GM11168 (cell line): ENCODE data around the gene KEAP1.
"Not testable (repeated sequence)": the region's sequence is repeated elsewhere in the genome, so short reads cannot be mapped to it uniquely, and the experiment has no call there.

Source experiments
- in situ Hi-C: fragments of 300-500 bp; cut with MboI; formaldehyde crosslinking; loops from one replicate; pipeline ENCODE4 v1.12.0; 2022; ENCODE audit warnings: low sequenced_read_pairs; ENCODE audit not compliant: unreplicated experiment

Gene KEAP1

GRCh38 chr19:10503002-10503789 lies at the start of gene KEAP1:
Gene KEAP1 (minus strand): TSS chr19:10503356. CDS start chr19:10500033, 3,323 bp downstream.
- in situ Hi-C loops: no loop called here

GRCh38 chr19:10552510-10553053 lies 49.4 kb upstream of the KEAP1 start:
- in situ Hi-C loops: no loop called here

GRCh38 chr19:10551698-10552301 lies 48.6 kb upstream of the KEAP1 start:
- in situ Hi-C loops: no loop called here

GRCh38 chr19:10551006-10551405 lies 47.9 kb upstream of the KEAP1 start:
- in situ Hi-C loops: not testable (repeated sequence)

GRCh38 chr19:10550336-10550735 lies 47.2 kb upstream of the KEAP1 start:
- in situ Hi-C loops: no loop called here

GRCh38 chr19:10549733-10550132 lies 46.6 kb upstream of the KEAP1 start:
- in situ Hi-C loops: no loop called here

- in situ Hi-C loops: no loop called here
These were observed 45.7 kb upstream of the KEAP1 start for GRCh38 chr19:10548746-10549276.

GRCh38 chr19:10546817-10547216 lies 43.7 kb upstream of the KEAP1 start:
- in situ Hi-C loops: no loop called here

- in situ Hi-C loops: no loop called here
These were observed 41.6 kb upstream of the KEAP1 start for GRCh38 chr19:10544753-10545251.

GRCh38 chr19:10544242-10544752 lies 41.1 kb upstream of the KEAP1 start:
- in situ Hi-C loops: no loop called here

- in situ Hi-C loops: no loop called here
These were observed 40.5 kb upstream of the KEAP1 start, which contains the start of gene ATG4D for GRCh38 chr19:10543420-10544241. Gene ATG4D (plus strand): TSS chr19:10543904. CDS start chr19:10544091, 187 bp downstream.

- in situ Hi-C loops: no loop called here
These were observed 39.9 kb upstream of the KEAP1 start for GRCh38 chr19:10543059-10543419.

GRCh38 chr19:10539016-10539415 lies 35.9 kb upstream of the KEAP1 start:
- in situ Hi-C loops: not testable (repeated sequence)

GRCh38 chr19:10538204-10538983 lies 35.2 kb upstream of the KEAP1 start:
- in situ Hi-C loops: no loop called here

GRCh38 chr19:10537668-10538067 lies 34.5 kb upstream of the KEAP1 start:
- in situ Hi-C loops: no loop called here

- in situ Hi-C loops: no loop called here
These were observed 32.5 kb upstream of the KEAP1 start for GRCh38 chr19:10535613-10536012.

GRCh38 chr19:10533646-10534386 lies 30.7 kb upstream of the KEAP1 start:
- in situ Hi-C loops: no loop called here

GRCh38 chr19:10532457-10532856 lies 29.3 kb upstream of the KEAP1 start:
- in situ Hi-C loops: no loop called here

- in situ Hi-C loops: not testable (repeated sequence)
These were observed 23.7 kb upstream of the KEAP1 start for GRCh38 chr19:10526887-10527286.
